HG02885 (cell line): ENCODE data around the gene TRPM3.
A peak's percentile ranks its signal among the peaks of the same experiment; 100 is the strongest.

Experiments used
- ATAC-seq: cut with Tn5 transposase; IDR thresholded peaks from one replicate; pipeline ENCODE4 v1.9.1; 2021; ENCODE audit warnings: mild to moderate bottlenecking; ENCODE audit not compliant: unreplicated experiment, poor library complexity

The TRPM3 gene

GRCh38 chr9:70540016-70540415 lies 581.4 kb downstream of the TRPM3 start:
- no peak for ATAC-seq

DNA sequence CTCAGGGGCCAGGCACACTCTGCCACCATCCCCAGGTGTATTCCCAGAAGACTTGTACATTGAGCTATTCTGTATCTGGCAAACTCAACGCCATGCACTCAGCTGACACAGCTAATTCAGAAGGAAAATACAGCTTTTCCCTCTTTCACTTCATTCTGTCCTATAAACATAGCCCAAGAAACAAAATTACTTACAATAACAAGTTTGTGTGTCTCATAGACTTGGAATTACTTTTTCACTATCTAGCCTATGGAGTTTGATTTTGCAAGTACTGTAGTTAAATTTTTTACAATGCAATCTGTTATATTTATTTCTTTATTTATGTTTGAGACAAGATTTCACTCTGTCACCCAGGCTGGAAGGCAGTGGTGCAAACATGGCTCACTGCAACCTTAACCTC lies 581.9 kb downstream of the TRPM3 start:
- no peak for ATAC-seq

DNA sequence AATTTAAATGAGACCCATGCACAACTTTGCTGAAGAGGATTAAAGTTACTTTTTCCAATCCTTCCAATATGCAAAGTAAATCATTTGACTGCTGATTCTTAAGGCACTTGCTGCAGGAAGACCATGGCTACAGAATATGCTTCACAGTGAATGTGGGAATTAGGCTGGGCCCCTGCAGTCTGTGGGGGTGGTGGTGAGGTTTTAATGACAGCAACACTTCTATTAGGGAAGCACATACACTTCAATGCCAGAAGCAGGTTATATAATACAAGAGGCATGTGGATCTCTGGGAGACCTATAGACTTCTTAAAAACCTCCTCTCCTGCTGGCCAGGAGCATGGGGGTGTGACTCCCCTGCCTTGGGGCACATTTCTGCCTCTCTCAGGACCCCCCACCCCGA lies 582.4 kb downstream of the TRPM3 start:
- no peak for ATAC-seq

DNA sequence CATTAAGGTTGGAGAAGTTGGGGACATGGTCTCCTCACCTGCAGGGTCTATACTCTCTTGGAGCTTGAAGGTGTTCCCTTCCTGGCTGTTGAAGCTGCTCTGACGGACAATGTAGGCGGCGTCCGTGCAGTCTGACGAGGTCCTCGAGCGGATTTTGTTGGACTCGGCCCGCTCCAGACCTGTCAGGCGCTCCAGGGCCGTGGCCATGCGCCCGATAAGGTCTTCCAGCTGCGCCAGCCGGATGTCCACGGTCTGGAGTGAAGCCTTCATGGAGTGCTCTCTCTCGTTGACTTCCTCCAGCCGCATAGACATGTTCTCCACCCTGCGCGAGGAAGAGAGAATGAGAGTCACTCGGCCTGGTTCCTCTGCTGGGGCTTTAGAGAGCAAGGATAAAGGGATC lies 584.3 kb downstream of the TRPM3 start:
- no peak for ATAC-seq

- ATAC-seq = no peak
These were observed 585.7 kb downstream of the TRPM3 start for GRCh38 chr9:70535546-70536323.

GRCh38 chr9:70534471-70534870 lies 587.0 kb downstream of the TRPM3 start:
- no peak for ATAC-seq

GRCh38 chr9:70534061-70534460 lies 587.4 kb downstream of the TRPM3 start:
- ATAC-seq = no peak

DNA sequence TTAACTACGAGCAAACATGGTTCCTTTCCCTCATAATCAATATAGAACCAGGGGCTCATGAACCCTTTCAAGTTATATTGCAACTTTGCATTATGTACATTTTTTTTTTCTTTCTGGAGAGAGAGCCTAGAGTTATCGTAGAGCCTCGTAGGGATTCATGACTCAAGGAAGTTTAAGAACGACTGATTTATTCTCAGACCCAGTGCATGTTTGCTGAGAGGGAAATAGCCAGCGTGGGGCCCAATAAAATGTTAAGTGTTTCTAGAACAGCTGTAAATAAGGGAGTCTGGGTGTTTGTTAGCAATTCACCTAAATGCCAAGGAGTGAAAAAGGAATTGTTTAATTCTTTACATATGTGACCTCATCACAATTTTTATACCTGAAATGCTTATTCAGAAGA lies 587.9 kb downstream of the TRPM3 start:
- ATAC-seq = no peak

GRCh38 chr9:70532716-70533115 lies 588.7 kb downstream of the TRPM3 start:
- ATAC-seq = no peak

DNA sequence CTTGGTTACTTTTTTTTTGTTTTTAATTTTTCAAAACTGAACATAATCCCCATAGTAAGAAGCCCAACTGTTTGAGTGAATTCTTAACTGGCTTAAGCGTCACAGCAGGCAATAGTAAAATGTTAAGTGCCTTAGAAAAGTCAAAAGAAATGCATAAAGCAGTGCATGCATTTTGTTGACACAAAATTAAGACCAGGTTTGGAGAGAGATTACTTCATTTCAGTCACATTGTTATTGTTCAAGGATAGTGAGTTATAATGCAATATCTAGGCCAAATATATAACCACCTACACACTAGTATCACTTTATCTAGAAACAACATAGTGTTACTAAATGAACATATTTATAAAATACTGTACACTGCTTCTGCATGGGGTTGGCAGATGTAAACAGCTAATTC lies 590.1 kb downstream of the TRPM3 start:
- ATAC-seq = no peak

GRCh38 chr9:70530716-70531115 lies 590.7 kb downstream of the TRPM3 start:
- ATAC-seq = no peak

DNA sequence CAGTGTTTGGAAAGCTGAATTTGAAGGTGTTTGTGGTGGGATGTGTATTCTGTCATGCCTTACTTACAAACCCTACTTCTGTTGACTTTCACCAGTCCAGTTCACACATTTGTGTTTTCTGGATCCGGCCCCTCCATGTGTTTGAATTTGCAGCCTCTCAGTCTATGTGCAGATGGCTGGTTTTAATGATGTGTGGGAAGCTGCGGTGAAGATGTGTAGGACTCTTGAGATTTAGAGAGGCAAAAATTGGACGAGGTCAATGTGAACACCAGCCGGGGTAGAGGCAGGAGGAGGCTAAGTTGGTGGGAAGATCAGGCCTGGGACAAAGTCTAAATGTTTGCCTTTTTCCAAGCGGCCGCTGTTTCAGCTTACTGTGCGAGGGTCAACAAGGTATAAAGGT lies 591.6 kb downstream of the TRPM3 start:
- ATAC-seq = no peak

GRCh38 chr9:70529377-70529776 lies 592.0 kb downstream of the TRPM3 start:
- ATAC-seq = no peak

GRCh38 chr9:70526902-70527301 lies 594.5 kb downstream of the TRPM3 start:
- no peak for ATAC-seq

DNA sequence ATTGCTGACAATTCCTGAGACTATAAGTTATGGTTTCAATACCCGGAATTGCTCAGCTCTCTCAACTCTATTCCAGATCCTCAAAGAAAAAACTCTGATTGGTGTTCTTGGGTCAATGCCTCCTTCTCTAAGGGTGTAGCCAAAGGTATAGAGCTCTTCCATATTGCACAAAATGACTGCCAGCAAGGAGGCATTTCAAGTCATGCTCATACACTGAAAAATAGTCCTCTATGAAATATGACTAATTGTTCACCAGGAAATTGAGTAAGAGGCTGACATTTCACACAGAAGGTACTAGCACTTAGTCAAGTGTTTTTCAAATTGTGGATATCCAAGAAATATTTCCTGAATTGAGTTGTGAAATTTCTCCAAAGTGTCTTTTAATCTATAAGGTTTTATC lies 595.9 kb downstream of the TRPM3 start:
- no peak for ATAC-seq

DNA sequence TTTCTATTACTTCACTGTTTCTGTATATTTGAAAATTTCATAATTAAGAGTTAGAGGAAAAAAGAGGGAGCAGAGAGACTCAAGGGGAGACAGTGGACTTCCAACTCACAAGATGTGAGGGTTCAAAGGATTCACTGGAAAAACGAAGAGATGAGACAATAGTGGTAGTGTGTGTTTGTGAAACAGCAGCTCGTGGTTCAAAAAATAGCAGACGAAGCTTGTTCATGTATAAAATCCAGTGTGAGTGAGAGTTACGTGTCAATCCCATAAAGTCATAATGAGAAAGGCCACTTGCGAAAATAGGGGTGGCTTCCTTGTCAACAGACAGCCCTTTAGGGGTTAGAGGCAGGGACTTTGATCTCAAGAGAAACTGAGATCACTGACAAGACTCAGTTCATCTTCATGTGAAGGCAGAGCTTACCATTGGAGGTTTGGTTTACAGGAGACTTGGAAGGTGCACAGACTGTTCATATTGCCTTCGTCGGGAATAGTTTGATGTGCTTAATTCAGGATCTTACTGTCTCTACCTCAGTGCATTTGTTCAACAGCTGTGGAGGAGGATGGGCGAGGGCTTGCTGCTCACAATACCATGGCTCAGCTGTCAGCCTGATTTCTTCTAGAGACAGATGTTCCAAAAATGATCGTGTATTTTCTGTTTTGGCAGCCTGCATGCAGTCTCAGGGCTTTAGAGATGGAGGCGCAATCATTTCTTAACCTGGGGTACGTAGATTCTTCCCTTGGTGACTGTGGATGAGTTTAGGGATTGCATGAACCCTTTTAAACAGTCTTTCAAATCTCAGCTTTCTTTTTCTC lies 601.3 kb downstream of the TRPM3 start:
- peak; percentile 79 for ATAC-seq

GRCh38 chr9:70517926-70518610 lies 603.4 kb downstream of the TRPM3 start:
- no peak for ATAC-seq

DNA sequence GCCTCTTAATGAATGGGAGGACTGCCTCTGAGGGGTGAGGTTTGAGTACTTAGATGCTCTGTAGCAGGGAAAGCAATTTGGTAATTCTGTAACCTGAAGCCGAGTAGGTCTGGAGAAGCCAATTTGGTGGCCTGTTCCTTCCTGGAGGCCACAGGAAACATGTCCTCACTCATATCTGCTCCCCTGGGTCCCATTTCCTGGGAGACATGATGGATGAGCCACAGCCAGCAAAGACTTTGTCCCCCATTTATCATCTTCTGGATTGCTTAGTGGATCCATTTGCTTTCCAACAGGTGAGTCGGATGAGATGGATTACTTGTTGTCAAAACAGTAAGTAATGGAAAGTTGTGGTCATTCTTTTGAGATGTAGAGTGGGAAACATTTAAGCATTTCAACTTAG lies 607.1 kb downstream of the TRPM3 start:
- no peak for ATAC-seq

GRCh38 chr9:70511858-70512257 lies 609.6 kb downstream of the TRPM3 start:
- ATAC-seq = no peak

DNA sequence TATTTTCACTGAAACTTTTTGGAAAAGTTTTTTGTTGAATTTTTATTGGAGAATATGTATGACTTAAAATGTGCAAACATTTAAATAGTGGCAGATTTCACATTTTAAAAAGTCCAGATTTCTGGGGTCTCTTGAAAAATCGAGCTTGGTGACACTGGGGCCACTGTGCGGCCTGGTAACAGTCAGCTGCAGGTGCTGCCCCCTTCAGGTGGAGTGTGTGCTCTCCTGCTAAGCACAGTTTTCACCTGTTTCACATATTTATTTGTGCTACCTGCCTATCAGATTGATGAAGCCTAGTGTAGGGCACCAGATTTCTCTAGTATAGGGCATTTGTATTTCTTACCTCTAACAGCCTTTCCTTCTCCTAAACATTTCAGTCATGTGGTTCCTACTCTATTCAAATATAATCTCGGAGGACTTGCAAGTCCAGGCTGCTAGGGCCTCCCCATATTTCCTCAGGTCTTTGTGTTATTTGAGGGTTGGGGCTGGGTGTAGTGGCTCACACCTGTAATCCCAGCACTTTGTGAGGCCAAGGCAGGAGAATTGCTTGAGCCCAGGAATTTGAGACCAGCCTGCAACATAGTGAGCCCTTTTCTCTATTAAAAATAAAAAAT lies 611.2 kb downstream of the TRPM3 start:
- ATAC-seq = no peak

- ATAC-seq = no peak
These were observed 615.3 kb downstream of the TRPM3 start for GRCh38 chr9:70506159-70506558.
